ENCODE data around the gene SLK.

The SLK gene

DNA sequence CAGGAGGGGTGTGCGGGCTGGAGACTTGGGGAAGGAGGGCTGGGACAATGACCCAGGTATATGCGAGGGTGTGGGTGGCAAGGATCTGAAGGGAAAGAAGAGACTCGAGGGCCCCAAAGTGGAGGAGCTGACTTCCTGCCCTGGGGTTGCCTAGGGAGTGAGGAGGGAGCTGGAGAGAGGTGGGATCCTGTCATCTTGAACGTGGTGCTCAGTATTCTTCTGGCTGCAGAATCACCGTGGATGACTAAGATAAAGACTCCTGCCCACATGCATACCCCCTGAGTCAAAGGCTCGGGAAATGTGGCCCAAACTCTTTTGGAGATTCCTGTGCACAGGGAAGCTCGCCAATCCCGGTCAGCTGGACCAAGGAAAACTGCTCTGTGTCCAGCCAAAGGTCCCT, 87.5 kb downstream of the SLK start:
- no peak overlapping the region for H3K4me3 ChIP-seq (ENCODE audit: low read length)
- no peak overlapping the region for H3K9ac ChIP-seq (ENCODE audit: low read length)
- H3K27ac ChIP-seq (ENCODE audit: low read depth, low read length), result no peak overlapping the region
- H3K36me3 ChIP-seq (ENCODE audit: control insufficient read depth, insufficient read depth, low read length), result no peaks in the 10 kb centered on the region
- H3K4me1 ChIP-seq (ENCODE audit: control insufficient read depth, insufficient read depth, low read length), result no peaks in the 10 kb centered on the region
- H3K27me3 ChIP-seq (ENCODE audit: control insufficient read depth, insufficient read depth, low read length), result no peaks in the 10 kb centered on the region

DNA sequence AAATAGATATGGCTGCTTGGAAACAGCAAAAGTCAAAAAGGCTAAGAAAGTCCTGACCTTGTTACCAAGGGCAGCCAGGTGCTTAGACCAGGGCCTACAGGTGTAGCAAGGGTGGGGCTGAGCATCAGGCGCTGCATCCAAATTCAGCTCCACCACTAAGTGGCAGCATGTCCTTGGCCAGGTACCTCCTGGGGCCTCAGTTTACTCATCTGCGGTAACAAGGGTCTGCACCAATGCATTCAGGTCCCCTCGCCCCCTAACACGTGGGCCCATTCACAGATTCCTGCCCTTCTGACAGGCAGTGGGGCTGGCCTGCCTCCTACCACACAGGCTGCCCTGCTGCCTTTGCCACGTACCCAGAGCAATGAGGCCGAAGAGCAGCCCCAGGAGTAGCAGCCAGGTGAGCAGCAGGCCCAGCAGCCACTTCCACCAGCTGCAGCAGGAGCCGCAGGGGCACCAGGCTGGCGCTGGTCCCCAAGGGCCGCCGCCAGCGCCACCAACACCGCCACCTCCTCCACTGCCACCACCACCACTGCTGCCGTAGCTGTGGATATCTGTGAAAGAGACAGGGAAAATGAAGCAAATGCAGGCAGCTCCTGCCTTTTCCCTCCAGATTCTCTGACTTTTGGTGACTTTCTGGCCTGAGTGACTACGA, 89.8 kb downstream of the SLK start:
- Histone ChIP-seq H3K36me3 (ENCODE audit: control insufficient read depth, insufficient read depth, low read length) (no peaks in the 10 kb centered on the region), H3K27me3 (ENCODE audit: control insufficient read depth, insufficient read depth, low read length) (no peaks in the 10 kb centered on the region), H3K4me1 (ENCODE audit: control insufficient read depth, insufficient read depth, low read length) (no peaks in the 10 kb centered on the region), H3K9ac (ENCODE audit: low read length) (no peak overlapping the region), H3K4me3 (ENCODE audit: low read length) (no peak overlapping the region), H3K27ac (ENCODE audit: low read depth, low read length) (no peak overlapping the region)

DNA sequence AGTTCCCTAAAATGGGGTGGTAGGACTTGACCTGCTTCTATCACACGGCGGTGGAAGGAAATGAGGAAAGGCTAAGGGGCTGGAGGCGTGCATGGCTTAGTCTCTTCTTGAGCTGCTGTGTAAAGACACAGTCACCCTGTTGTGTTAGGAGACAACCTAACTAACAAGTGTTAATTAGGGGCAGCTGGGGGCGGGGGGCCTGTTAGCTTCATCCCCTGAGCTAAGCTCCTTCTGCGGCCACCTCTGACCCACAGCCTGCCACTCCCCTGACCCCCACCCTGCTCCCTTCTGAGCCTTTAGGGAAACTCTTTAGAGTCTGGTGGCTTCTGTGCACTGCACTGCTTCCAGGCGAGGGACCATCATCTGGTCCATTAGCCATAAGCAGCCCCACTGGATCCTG, 90.8 kb downstream of the SLK start:
- Histone ChIP-seq H3K36me3 (ENCODE audit: control insufficient read depth, insufficient read depth, low read length) (no peaks in the 10 kb centered on the region), H3K4me1 (ENCODE audit: control insufficient read depth, insufficient read depth, low read length) (no peaks in the 10 kb centered on the region), H3K9ac (ENCODE audit: low read length) (no peak overlapping the region), H3K27ac (ENCODE audit: low read depth, low read length) (no peak overlapping the region), H3K4me3 (ENCODE audit: low read length) (no peak overlapping the region), H3K27me3 (ENCODE audit: control insufficient read depth, insufficient read depth, low read length) (no peaks in the 10 kb centered on the region)

DNA sequence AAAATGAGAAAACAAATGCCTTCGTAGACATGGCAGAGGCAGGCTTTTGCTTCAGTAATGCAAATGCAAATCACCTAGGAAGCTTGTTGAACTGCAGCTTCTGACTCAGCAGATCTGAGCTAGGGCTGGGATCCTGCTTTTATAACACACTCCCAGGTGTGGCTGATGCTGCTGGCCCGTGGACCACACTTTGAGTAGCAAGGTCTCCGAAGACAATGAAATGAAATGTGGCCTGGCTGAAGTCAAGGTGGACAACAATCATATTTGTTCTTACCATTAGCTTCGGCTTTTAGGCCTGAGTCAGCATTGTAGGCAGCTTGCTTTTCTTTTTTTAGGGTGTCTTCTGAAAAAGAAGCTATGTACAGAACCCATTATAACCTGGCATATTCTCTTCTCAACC, 92.4 kb downstream of the SLK start:
- Histone ChIP-seq H3K9ac (ENCODE audit: low read length) (no peak overlapping the region), H3K27me3 (ENCODE audit: control insufficient read depth, insufficient read depth, low read length) (no peaks in the 10 kb centered on the region), H3K4me1 (ENCODE audit: control insufficient read depth, insufficient read depth, low read length) (no peaks in the 10 kb centered on the region), H3K27ac (ENCODE audit: low read depth, low read length) (no peak overlapping the region), H3K4me3 (ENCODE audit: low read length) (no peak overlapping the region), H3K36me3 (ENCODE audit: control insufficient read depth, insufficient read depth, low read length) (no peaks in the 10 kb centered on the region)

DNA sequence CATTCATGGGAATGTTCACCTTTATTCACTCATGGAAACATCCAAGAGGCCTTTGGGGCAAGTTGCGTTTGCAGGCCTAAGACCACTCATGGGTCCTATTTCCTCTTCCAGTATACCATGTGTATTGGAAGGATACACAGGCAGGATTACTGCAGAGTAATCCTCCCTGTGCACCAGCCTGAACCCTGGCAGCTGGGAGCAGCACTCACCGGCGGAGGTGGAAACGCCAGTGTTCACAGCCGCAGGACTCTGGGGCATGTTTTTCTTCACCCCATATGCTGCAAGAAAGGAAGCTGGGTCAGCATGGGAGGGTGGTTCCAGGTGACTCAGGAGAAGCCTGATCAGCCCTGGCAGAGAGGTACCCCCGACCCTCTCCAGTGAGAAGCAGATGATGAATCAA, 94.3 kb downstream of the SLK start:
- H3K27ac ChIP-seq (ENCODE audit: low read depth, low read length), result no peak overlapping the region

DNA sequence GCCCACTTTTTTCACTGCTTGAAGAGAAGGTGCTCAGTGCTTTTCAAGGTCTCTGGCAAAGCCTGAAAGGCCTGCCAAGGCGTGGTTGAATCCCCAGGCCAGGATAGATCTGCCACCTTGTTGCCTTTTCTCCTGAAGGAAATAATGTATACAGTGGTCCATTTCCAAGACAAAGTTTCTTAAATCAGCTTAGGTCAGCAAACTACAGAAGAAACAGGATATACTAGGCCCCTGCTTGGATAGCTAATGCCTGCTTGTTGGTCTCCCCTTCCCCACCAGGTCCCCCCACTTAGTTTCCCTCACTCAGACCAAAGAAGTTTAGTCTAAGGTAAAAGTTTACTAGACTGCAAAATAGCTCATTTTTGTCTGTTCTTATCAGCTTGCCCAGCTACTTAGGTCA, 98.8 kb downstream of the SLK start:
- Histone ChIP-seq H3K9ac (ENCODE audit: low read length) (no peak overlapping the region), H3K4me1 (ENCODE audit: control insufficient read depth, insufficient read depth, low read length) (no peaks in the 10 kb centered on the region), H3K36me3 (ENCODE audit: control insufficient read depth, insufficient read depth, low read length) (no peaks in the 10 kb centered on the region), H3K27ac (ENCODE audit: low read depth, low read length) (no peak overlapping the region), H3K27me3 (ENCODE audit: control insufficient read depth, insufficient read depth, low read length) (no peaks in the 10 kb centered on the region), H3K4me3 (ENCODE audit: low read length) (no peak overlapping the region)

More for the DNA sequence above, 94.3 kb downstream of the SLK start:
- Histone ChIP-seq H3K4me3 (ENCODE audit: low read length) (no peak overlapping the region), H3K9ac (ENCODE audit: low read length) (no peak overlapping the region), H3K4me1 (ENCODE audit: control insufficient read depth, insufficient read depth, low read length) (no peaks in the 10 kb centered on the region), H3K36me3 (ENCODE audit: control insufficient read depth, insufficient read depth, low read length) (no peaks in the 10 kb centered on the region), H3K27me3 (ENCODE audit: control insufficient read depth, insufficient read depth, low read length) (no peaks in the 10 kb centered on the region)

DNA sequence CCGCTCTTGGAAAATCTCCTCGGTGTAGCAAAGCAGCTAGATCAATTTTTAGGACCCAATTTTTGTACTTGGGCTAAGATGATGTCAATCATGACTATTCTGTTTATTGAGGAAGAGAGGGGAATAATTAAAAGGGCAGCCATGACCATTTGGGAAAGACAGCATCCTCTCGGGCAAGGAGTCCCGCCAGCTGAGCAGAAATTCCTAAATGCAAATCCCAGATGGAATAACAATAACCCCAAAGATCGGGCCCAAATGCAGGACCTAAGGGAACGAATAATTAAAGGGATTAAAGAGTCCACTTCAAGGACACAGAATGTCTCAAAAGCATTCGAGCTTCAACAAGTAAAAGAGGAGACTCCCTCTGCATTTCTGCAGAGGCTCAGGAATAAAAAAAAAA, 100.0 kb downstream of the SLK start:
- Histone ChIP-seq H3K4me1 (ENCODE audit: control insufficient read depth, insufficient read depth, low read length) (no peaks in the 10 kb centered on the region), H3K27ac (ENCODE audit: low read depth, low read length) (no peak overlapping the region), H3K4me3 (ENCODE audit: low read length) (no peak overlapping the region), H3K36me3 (ENCODE audit: control insufficient read depth, insufficient read depth, low read length) (no peaks in the 10 kb centered on the region), H3K27me3 (ENCODE audit: control insufficient read depth, insufficient read depth, low read length) (no peaks in the 10 kb centered on the region), H3K9ac (ENCODE audit: low read length) (no peak overlapping the region)

DNA sequence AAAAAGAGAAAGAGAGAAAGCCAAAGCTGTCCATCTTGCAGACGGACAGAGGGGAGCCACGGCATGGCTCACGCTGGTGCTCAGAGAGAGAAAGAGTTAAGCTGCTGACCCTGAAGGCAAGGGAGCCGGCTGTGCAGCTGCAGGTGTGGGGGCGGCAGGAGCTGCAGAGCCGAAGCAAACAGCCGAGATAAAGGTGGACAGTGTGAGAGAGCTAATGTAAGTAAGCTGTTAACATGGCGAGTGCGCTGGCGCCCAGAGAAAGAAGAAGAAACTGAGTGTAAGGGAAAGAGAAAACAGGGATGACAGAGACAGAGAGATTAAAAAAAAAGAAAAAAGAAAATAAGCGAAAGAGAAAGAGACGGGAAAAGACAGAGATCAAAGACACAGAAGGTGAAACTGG, 100.6 kb downstream of the SLK start:
- H3K4me1 ChIP-seq (ENCODE audit: control insufficient read depth, insufficient read depth, low read length), result no peaks in the 10 kb centered on the region
- no peak overlapping the region for H3K27ac ChIP-seq (ENCODE audit: low read depth, low read length)
- no peak overlapping the region for H3K9ac ChIP-seq (ENCODE audit: low read length)
- no peak overlapping the region for H3K4me3 ChIP-seq (ENCODE audit: low read length)
- H3K36me3 ChIP-seq (ENCODE audit: control insufficient read depth, insufficient read depth, low read length), result no peaks in the 10 kb centered on the region
- H3K27me3 ChIP-seq (ENCODE audit: control insufficient read depth, insufficient read depth, low read length), result no peaks in the 10 kb centered on the region

DNA sequence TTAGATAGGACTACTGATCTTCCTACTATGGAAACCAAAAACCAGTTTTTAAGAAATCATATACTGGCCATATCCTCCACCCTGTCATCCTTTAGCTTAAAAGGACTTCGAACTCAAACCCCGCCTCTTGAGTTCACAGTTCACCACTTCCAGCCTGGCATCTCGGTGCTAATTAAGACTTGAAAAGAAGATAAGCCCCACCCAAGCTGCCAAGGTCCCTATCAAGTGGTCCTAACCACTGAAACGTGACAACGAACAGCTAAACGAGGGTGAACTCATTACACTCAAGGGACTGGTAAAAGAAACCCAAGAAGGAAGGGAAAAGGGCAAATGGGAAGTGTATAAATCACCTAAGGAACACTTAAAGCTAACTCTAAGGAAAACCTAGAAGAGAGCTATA, 102.7 kb downstream of the SLK start:
- Histone ChIP-seq H3K27ac (ENCODE audit: low read depth, low read length) (no peak overlapping the region), H3K9ac (ENCODE audit: low read length) (no peak overlapping the region), H3K4me3 (ENCODE audit: low read length) (no peak overlapping the region), H3K36me3 (ENCODE audit: control insufficient read depth, insufficient read depth, low read length) (no peaks in the 10 kb centered on the region), H3K27me3 (ENCODE audit: control insufficient read depth, insufficient read depth, low read length) (no peaks in the 10 kb centered on the region), H3K4me1 (ENCODE audit: control insufficient read depth, insufficient read depth, low read length) (no peaks in the 10 kb centered on the region)

DNA sequence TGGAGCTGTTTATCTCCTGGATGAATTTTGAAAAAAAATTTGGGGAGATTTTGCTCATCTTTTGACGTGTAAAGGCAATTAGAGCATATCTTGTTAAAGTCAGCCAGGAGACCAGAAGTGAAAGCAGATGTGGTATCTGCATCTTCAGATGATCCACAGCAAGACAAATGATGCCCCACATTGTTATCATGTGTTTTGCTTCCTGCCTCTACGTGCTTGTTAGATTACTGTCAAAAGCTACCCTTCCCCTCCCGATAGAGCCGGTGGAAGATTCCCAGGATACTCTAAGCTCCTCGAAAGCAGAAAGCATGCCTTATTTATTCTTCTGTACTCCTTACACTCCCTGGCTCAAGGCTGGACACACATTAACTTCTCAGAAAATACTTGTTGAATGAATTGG, 105.8 kb downstream of the SLK start:
- H3K4me3 ChIP-seq (ENCODE audit: low read length), result no peak overlapping the region
- H3K27ac ChIP-seq (ENCODE audit: low read depth, low read length), result no peak overlapping the region
- no peaks in the 10 kb centered on the region for H3K36me3 ChIP-seq (ENCODE audit: control insufficient read depth, insufficient read depth, low read length)
- H3K9ac ChIP-seq (ENCODE audit: low read length), result no peak overlapping the region
- H3K4me1 ChIP-seq (ENCODE audit: control insufficient read depth, insufficient read depth, low read length), result no peaks in the 10 kb centered on the region
- H3K27me3 ChIP-seq (ENCODE audit: control insufficient read depth, insufficient read depth, low read length), result no peaks in the 10 kb centered on the region

DNA sequence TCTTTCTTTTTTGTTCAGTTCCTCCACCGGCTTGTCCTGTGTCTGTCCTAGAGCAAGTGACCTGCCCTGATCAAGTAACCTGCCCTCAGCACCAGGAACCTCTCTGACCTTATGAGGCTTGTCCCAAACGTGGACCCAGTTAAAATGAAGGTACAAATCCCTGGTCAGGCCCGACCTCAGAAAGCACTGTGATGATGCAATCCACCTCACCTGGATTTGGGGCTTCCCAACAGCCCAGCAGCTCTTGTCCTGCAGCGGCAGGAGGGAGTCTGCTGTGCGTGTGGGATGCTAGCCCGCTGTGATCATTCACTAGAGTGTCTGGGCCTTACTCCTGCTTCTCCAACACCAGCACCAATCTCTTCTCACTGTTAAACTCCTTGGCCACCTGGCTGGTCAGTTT, 107.6 kb downstream of the SLK start:
- no peak overlapping the region for H3K9ac ChIP-seq (ENCODE audit: low read length)
- H3K36me3 ChIP-seq (ENCODE audit: control insufficient read depth, insufficient read depth, low read length), result no peaks in the 10 kb centered on the region
- H3K4me1 ChIP-seq (ENCODE audit: control insufficient read depth, insufficient read depth, low read length), result no peaks in the 10 kb centered on the region
- no peak overlapping the region for H3K27ac ChIP-seq (ENCODE audit: low read depth, low read length)
- H3K4me3 ChIP-seq (ENCODE audit: low read length), result no peak overlapping the region
- no peaks in the 10 kb centered on the region for H3K27me3 ChIP-seq (ENCODE audit: control insufficient read depth, insufficient read depth, low read length)

DNA sequence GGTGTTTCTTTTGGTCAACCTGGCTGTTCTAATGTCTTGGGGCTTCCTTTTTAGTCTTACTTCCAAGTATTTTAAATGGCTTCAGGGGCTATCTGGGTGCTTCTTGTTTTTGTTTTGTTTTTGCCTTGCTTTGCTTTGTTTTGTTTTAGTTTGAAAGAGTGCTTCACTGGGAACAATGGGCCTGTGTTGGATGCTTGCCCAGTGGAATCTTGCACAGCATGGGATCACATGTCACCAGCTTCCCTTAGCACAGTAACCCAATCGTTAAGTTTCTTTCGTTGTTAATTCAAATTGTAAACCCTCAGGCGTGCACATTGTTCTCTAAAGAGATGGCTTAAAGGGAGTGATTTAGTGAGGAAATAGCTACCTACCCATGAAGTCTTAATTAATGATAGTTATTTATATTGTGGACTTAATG, 109.8 kb downstream of the SLK start:
- Histone ChIP-seq H3K27me3 (ENCODE audit: control insufficient read depth, insufficient read depth, low read length) (no peaks in the 10 kb centered on the region), H3K36me3 (ENCODE audit: control insufficient read depth, insufficient read depth, low read length) (no peaks in the 10 kb centered on the region), H3K4me1 (ENCODE audit: control insufficient read depth, insufficient read depth, low read length) (no peaks in the 10 kb centered on the region), H3K9ac (ENCODE audit: low read length) (no peak overlapping the region), H3K27ac (ENCODE audit: low read depth, low read length) (no peak overlapping the region), H3K4me3 (ENCODE audit: low read length) (no peak overlapping the region)

DNA sequence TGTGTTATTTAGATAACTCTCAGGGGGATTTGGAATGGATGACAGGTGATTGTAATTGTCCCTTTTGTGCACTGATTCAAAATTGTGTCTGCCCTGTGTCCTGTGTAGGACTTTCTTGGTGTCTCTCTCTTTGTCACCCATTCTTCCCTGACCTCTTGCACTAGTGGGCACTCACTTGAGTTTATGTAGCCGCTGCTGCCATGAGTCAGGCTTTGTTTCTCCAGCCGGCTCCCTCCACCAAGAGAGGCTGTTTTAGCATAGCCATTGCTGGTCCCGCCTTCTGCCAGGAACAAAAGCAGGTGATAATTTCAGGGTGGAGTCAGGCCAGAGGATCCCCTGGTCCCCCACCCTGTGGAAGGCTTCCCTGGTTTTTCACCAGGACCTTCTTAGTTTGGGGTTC, 110.3 kb downstream of the SLK start:
- Histone ChIP-seq H3K9ac (ENCODE audit: low read length) (no peak overlapping the region), H3K4me1 (ENCODE audit: control insufficient read depth, insufficient read depth, low read length) (no peaks in the 10 kb centered on the region), H3K4me3 (ENCODE audit: low read length) (no peak overlapping the region), H3K27me3 (ENCODE audit: control insufficient read depth, insufficient read depth, low read length) (no peaks in the 10 kb centered on the region), H3K27ac (ENCODE audit: low read depth, low read length) (no peak overlapping the region), H3K36me3 (ENCODE audit: control insufficient read depth, insufficient read depth, low read length) (no peaks in the 10 kb centered on the region)
